HepG2 (cell line): Measurements from ENCODE around the gene BAHCC1. TPM values are rescaled to one million over a fixed set of nuclear protein-coding genes. Genes with fewer than 3 reads are reported as not detected.

Experiments
- ASH2L ChIP-seq: fragments of 300-600, 200-600 bp; sonication (generic); IDR thresholded peaks from 2 replicates; pipeline ENCODE4 v1.7.0; 2017; ENCODE audit warnings: low read depth, mild to moderate bottlenecking, moderate library complexity, mixed read lengths, low read length; ENCODE audit not compliant: insufficient read length
- ERF ChIP-seq: IDR thresholded peaks from 2 replicates; pipeline ENCODE4 v1.6.1; 2018; ENCODE audit warnings: missing biosample characterization, missing genetic modification reagents
- JUNB ChIP-seq: sonication (generic); formaldehyde crosslinking; IDR thresholded peaks from 2 replicates; pipeline ENCODE4 v1.8.0; 2022; ENCODE audit warnings: missing genetic modification reagents, mild to moderate bottlenecking, borderline replicate concordance
- MATR3 ChIP-seq: sonication (generic); formaldehyde crosslinking; IDR thresholded peaks from 2 replicates; pipeline ENCODE4 v1.4.0; 2020; ENCODE audit warnings: missing genetic modification reagents
- MED1 ChIP-seq: sonication (generic); formaldehyde crosslinking; IDR thresholded peaks from 2 replicates; pipeline ENCODE4 v1.4.0; 2020; ENCODE audit warnings: missing genetic modification reagents
- RBM22 ChIP-seq: fragments of 200-400 bp; formaldehyde crosslinking; optimal IDR thresholded peaks from 2 replicates; pipeline ENCODE3; 2017; ENCODE audit warnings: mild to moderate bottlenecking, low read length, moderate library complexity
- YY1 ChIP-seq: IDR thresholded peaks from 2 replicates; pipeline ENCODE4 v1.6.1; 2011; ENCODE audit warnings: low read length, low read depth, moderate library complexity, mild to moderate bottlenecking; ENCODE audit not compliant: insufficient read depth, insufficient replicate concordance
- ZFP36 ChIP-seq: fragments of 150-350 bp; IDR thresholded peaks from 2 replicates; pipeline ENCODE4 v1.6.1; 2018; ENCODE audit warnings: borderline replicate concordance, low read length, low read depth; ENCODE audit not compliant: partially characterized antibody
- ZKSCAN1 ChIP-seq: fragments of 150-350 bp; IDR thresholded peaks from 2 replicates; pipeline ENCODE4 v1.6.1; 2014; ENCODE audit warnings: low read length
- ZNF543 ChIP-seq: sonication (generic); formaldehyde crosslinking; IDR thresholded peaks from 2 replicates; pipeline ENCODE4 v1.4.0; 2020; ENCODE audit warnings: mild to moderate bottlenecking, missing genetic modification reagents
- ZNF562 ChIP-seq: sonication (generic); formaldehyde crosslinking; IDR thresholded peaks from 2 replicates; pipeline ENCODE4 v1.8.0; 2022; ENCODE audit warnings: missing genetic modification reagents, borderline replicate concordance
- ZNF607 ChIP-seq: sonication (generic); formaldehyde crosslinking; IDR thresholded peaks from 2 replicates; pipeline ENCODE4 v1.5.1; 2020; ENCODE audit warnings: missing genetic modification reagents, mild to moderate bottlenecking, borderline replicate concordance
- ZNF616 ChIP-seq: sonication (generic); formaldehyde crosslinking; IDR thresholded peaks from 2 replicates; pipeline ENCODE4 v1.5.0; 2020; ENCODE audit warnings: low read depth, mild to moderate bottlenecking, missing genetic modification reagents
- ZNF670 ChIP-seq: sonication (generic); formaldehyde crosslinking; IDR thresholded peaks from 2 replicates; pipeline ENCODE4 v1.8.0; 2022; ENCODE audit warnings: mild to moderate bottlenecking, missing genetic modification reagents, borderline replicate concordance
- ZNF773 ChIP-seq: sonication (generic); formaldehyde crosslinking; IDR thresholded peaks from 2 replicates; pipeline ENCODE4 v1.4.0; 2020; ENCODE audit warnings: missing genetic modification reagents, borderline replicate concordance
- ZNF782 ChIP-seq: sonication (generic); formaldehyde crosslinking; IDR thresholded peaks from 2 replicates; pipeline ENCODE4 v1.4.0; 2020; ENCODE audit warnings: missing genetic modification reagents, mild to moderate bottlenecking, borderline replicate concordance
- polyA plus RNA-seq, 8 experiments: library from polyadenylated mRNA; depleted of rRNA in 3 of 8; stranded (reverse) in 7 of 8; unstranded in 1 of 8; fragments of >200 nt; fragmentation: Illumina TruSeq in 4 of 8; extraction: Trizol in 4 of 8; gene quantifications; 2 replicates each; pipeline versions ENCODE4 v1.2.1 to v1.2.3, GENCODE V29; 2011 to 2016; ENCODE audit warnings: low read depth in 4 of 8, missing spikeins in 1 of 8, mixed read lengths in 1 of 8; ENCODE audit not compliant: insufficient read depth in 1 of 8
- total RNA-seq, 5 experiments: library from RNA; depleted of rRNA; stranded (reverse); fragments of >200 nt; fragmentation: Illumina TruSeq; extraction: Trizol; gene quantifications; 2 replicates each; pipeline ENCODE4 v1.2.3, GENCODE V29; 2016; ENCODE audit warnings: low read depth in 1 of 5
- TF ChIP-seq, protein P1 (sequence below): sonication (generic); formaldehyde crosslinking; IDR thresholded peaks from 2 replicates; pipeline ENCODE4 v1.4.0; 2020; ENCODE audit warnings: missing genetic modification reagents, borderline replicate concordance
- TF ChIP-seq, protein P2 (sequence below): sonication (generic); formaldehyde crosslinking; conservative IDR thresholded peaks from 2 replicates; pipeline ENCODE4 v1.4.0; 2020; ENCODE audit warnings: missing genetic modification reagents
- TF ChIP-seq, protein P3 (sequence below): sonication (generic); formaldehyde crosslinking; IDR thresholded peaks from 2 replicates; pipeline ENCODE4 v1.5.0; 2020; ENCODE audit warnings: missing genetic modification reagents
- TF ChIP-seq, protein P4 (sequence below): IDR thresholded peaks from 2 replicates; pipeline ENCODE4 v1.6.1; 2016; ENCODE audit warnings: low read depth, borderline replicate concordance
- TF ChIP-seq, protein P5 (sequence below): sonication (generic); formaldehyde crosslinking; IDR thresholded peaks from 2 replicates; pipeline ENCODE4 v1.4.0; 2020; ENCODE audit warnings: mild to moderate bottlenecking, missing genetic modification reagents

The BAHCC1 gene
- total and polyA plus RNA-seq, 2 of the 13 experiments (the other 11 are each of a cell fraction or from before 2014, with no cell fraction given): 1.4 to 1.7 TPM

DNA sequence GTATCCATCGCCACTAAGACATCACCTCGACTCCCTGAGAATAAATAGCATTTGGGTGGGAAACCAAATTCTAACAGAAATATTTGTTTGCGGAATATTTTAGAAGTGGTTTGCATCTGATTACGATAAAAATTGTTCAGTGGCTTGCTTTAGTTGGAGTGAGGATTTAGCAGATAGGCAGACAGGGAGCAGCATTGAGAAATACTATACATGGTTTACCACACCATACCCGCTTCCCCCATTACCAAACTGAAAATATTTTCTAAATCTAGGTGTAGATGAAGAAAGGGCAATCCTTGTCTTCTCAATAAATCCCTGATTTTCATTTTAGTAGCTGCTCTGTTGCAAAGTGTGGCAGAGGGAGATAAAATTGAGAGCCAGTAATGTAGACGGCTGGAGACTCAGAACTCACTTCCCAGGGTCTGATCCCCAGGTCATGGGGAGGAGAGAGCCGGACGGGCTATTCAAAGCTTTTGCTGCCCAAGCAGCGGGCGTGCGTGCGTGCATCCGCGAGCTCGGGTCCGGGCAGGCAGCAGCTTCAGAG lies 808 bp upstream of the BAHCC1 start (continued):
- TF ChIP-seq, protein P1, sequence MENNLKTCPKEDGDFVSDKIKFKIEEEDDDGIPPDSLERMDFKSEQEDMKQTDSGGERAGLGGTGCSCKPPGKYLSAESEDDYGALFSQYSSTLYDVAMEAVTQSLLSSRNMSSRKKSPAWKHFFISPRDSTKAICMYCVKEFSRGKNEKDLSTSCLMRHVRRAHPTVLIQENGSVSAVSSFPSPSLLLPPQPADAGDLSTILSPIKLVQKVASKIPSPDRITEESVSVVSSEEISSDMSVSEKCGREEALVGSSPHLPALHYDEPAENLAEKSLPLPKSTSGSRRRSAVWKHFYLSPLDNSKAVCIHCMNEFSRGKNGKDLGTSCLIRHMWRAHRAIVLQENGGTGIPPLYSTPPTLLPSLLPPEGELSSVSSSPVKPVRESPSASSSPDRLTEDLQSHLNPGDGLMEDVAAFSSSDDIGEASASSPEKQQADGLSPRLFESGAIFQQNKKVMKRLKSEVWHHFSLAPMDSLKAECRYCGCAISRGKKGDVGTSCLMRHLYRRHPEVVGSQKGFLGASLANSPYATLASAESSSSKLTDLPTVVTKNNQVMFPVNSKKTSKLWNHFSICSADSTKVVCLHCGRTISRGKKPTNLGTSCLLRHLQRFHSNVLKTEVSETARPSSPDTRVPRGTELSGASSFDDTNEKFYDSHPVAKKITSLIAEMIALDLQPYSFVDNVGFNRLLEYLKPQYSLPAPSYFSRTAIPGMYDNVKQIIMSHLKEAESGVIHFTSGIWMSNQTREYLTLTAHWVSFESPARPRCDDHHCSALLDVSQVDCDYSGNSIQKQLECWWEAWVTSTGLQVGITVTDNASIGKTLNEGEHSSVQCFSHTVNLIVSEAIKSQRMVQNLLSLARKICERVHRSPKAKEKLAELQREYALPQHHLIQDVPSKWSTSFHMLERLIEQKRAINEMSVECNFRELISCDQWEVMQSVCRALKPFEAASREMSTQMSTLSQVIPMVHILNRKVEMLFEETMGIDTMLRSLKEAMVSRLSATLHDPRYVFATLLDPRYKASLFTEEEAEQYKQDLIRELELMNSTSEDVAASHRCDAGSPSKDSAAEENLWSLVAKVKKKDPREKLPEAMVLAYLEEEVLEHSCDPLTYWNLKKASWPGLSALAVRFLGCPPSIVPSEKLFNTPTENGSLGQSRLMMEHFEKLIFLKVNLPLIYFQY: no peak
- TF ChIP-seq ZNF543 (CRISPR knock-in tag): no peak
- TF ChIP-seq ZNF773: 0 out of 2 replicates have a peak, but pooled peaks have one; percentile 5
- TF ChIP-seq ZNF562: no peak
- TF ChIP-seq YY1: no peak
- TF ChIP-seq, protein P2, sequence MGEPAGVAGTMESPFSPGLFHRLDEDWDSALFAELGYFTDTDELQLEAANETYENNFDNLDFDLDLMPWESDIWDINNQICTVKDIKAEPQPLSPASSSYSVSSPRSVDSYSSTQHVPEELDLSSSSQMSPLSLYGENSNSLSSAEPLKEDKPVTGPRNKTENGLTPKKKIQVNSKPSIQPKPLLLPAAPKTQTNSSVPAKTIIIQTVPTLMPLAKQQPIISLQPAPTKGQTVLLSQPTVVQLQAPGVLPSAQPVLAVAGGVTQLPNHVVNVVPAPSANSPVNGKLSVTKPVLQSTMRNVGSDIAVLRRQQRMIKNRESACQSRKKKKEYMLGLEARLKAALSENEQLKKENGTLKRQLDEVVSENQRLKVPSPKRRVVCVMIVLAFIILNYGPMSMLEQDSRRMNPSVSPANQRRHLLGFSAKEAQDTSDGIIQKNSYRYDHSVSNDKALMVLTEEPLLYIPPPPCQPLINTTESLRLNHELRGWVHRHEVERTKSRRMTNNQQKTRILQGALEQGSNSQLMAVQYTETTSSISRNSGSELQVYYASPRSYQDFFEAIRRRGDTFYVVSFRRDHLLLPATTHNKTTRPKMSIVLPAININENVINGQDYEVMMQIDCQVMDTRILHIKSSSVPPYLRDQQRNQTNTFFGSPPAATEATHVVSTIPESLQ (CRISPR knock-in tag): no peak
- TF ChIP-seq, protein P3, sequence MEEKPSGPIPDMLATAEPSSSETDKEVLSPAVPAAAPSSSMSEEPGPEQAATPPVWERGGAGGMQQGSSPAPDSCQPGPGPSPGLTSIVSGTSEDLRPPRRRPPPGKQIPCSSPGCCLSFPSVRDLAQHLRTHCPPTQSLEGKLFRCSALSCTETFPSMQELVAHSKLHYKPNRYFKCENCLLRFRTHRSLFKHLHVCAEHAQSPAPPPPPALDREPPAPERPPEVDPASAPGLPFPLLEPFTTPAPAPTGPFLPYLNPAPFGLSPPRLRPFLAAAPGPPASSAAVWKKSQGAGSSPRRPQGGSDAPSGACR: 0 out of 2 replicates have a peak, but pooled peaks have one; percentile 27
- TF ChIP-seq, protein P4, sequence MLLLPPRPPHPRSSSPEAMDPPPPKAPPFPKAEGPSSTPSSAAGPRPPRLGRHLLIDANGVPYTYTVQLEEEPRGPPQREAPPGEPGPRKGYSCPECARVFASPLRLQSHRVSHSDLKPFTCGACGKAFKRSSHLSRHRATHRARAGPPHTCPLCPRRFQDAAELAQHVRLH (CRISPR knock-in tag): no peak
- TF ChIP-seq ZNF670 (CRISPR knock-in tag): peak; percentile 12
- TF ChIP-seq ZNF607 (CRISPR knock-in tag): no peak
- peak; percentile 5 for TF ChIP-seq ZFP36
- TF ChIP-seq ASH2L: peak; percentile 15
- TF ChIP-seq ERF (CRISPR knock-in tag): no peak
- no peak for TF ChIP-seq ZKSCAN1
- TF ChIP-seq MATR3 (CRISPR knock-in tag): no peak
- 0 out of 2 replicates have a peak, but pooled peaks have one; percentile 2 for TF ChIP-seq ZNF616 (CRISPR knock-in tag)
- TF ChIP-seq, protein P5, sequence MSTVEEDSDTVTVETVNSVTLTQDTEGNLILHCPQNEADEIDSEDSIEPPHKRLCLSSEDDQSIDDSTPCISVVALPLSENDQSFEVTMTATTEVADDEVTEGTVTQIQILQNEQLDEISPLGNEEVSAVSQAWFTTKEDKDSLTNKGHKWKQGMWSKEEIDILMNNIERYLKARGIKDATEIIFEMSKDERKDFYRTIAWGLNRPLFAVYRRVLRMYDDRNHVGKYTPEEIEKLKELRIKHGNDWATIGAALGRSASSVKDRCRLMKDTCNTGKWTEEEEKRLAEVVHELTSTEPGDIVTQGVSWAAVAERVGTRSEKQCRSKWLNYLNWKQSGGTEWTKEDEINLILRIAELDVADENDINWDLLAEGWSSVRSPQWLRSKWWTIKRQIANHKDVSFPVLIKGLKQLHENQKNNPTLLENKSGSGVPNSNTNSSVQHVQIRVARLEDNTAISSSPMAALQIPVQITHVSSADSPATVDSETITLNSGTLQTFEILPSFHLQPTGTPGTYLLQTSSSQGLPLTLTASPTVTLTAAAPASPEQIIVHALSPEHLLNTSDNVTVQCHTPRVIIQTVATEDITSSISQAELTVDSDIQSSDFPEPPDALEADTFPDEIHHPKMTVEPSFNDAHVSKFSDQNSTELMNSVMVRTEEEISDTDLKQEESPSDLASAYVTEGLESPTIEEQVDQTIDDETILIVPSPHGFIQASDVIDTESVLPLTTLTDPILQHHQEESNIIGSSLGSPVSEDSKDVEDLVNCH: no peak
- no peak for TF ChIP-seq ZNF782 (CRISPR knock-in tag)
- TF ChIP-seq JUNB (CRISPR knock-in tag): no peak
- TF ChIP-seq MED1 (CRISPR knock-in tag): no peak
- no peak for TF ChIP-seq RBM22
